Calu3 (cell line): Measurements from ENCODE around the gene BCL2L13. TPM values are rescaled to one million over a fixed set of nuclear protein-coding genes. Genes with fewer than 3 reads are reported as not detected.
A peak's percentile ranks its signal among the peaks of the same experiment; 100 is the strongest.

Experiments
- BruUV-seq: library from RNA; stranded (reverse); fragments of 400-500 nt; replicated peaks from 2 replicates; lab custom pipeline; 2021; lab: Mats Ljungman, UMichigan
- CTCF ChIA-PET: fragments of 300-600 bp; sonication (Branson Sonifier 250); formaldehyde crosslinking; loops from one replicate; lab custom pipeline; 2022; ENCODE audit warnings: antibody characterized with exemption; lab: Charles Lee
- DNase-seq: peaks from one replicate; pipeline ENCODE4 v3.0.0; 2022
- H3K27ac Mint-ChIP-seq: one replicate; pipeline ENCODE4 v1.8.0; 2022; ENCODE audit warnings: mixed read lengths; ENCODE audit not compliant: unreplicated experiment
- H3K27me3 Mint-ChIP-seq: one replicate; pipeline ENCODE4 v1.8.0; 2022; ENCODE audit warnings: mixed read lengths; ENCODE audit not compliant: unreplicated experiment
- H3K36me3 Mint-ChIP-seq: one replicate; pipeline ENCODE4 v1.8.0; 2022; ENCODE audit warnings: mild to moderate bottlenecking, moderate library complexity, mixed read lengths; ENCODE audit not compliant: insufficient read depth, unreplicated experiment
- H3K4me1 Mint-ChIP-seq: one replicate; pipeline ENCODE4 v1.8.0; 2022; ENCODE audit warnings: mild to moderate bottlenecking, low read depth, mixed read lengths; ENCODE audit not compliant: unreplicated experiment
- H3K4me3 Mint-ChIP-seq: one replicate; pipeline ENCODE4 v1.8.0; 2022; ENCODE audit warnings: mild to moderate bottlenecking, low read depth, moderate library complexity, mixed read lengths; ENCODE audit not compliant: unreplicated experiment
- H3K9me3 Mint-ChIP-seq: one replicate; pipeline ENCODE4 v1.8.0; 2022; ENCODE audit warnings: low read depth, mixed read lengths; ENCODE audit not compliant: unreplicated experiment
- CTCF ChIP-seq: fragments of 200-600 bp; IDR thresholded peaks from one replicate; pipeline ENCODE4 v1.8.0; 2022; ENCODE audit warnings: antibody characterized with exemption; ENCODE audit not compliant: unreplicated experiment
- intact Hi-C: fragments of 100-400 bp; cut with micrococcal nuclease; formaldehyde crosslinking; loops from one replicate; pipeline ENCODE4 v1.10.0; 2022; ENCODE audit not compliant: unreplicated experiment
- total RNA-seq: library from RNA; stranded (reverse); gene quantifications from 2 replicates; pipeline ENCODE4 v1.2.3, GENCODE V29; 2022

BCL2L13 gene
- total RNA-seq, 1 experiment from 2014 or later, result 49.3 TPM

DNA sequence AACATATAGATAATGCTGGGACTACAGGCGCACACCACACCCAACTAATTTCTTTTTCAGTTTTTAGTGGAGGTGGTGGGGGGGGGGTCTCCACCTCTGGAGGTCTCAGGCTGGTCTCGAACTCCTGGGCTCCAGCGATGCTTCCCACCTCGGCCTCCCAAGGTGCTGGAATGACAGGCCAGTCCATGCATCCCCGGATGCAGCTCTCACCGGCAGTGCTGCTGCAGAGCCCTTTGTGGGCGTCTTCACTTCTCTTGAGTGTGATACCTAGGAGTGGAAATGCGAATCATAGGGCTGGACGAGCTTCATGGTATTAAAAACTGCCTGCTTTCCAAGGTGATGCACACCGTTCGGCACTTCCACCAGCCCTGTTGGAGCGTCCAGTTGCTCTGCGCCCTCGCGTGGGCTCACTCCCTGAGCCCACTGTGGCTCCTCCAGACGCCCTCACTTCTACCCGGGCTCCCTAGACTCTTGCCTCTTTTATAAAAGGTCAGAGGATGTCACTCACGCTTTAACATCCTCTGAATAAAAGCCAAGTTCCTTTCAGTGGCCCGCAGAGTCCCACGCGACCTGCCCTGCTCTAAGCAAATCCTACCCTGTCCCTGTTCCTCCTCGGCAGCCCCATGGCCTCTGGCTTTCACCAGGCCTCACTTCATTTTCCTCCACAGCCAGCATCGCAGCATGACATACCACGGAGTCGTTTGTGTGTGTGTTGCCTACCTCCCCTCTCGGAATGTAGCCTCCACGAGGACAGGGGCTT is 136.5 kb downstream of the BCL2L13 start:
- CTCF ChIA-PET, result interaction anchor here (3.5 kb wide), 1 partner anchor 11 kb away, joined by 23 read pairs; no protein-coding TSS in a partner anchor
- H3K9me3 Mint-ChIP-seq, result no peaks in the 10 kb centered on the region
- no peak for DNase-seq
- H3K4me3 Mint-ChIP-seq, result peak overlapping the region; percentile 91
- peaks cover 40% of the 10 kb centered on the region for H3K36me3 Mint-ChIP-seq
- peaks cover 28% of the 10 kb centered on the region for H3K4me1 Mint-ChIP-seq
- intact Hi-C loops, result no loop called here
- TF ChIP-seq CTCF, result no peak
- H3K27me3 Mint-ChIP-seq, result no peaks in the 10 kb centered on the region
- H3K27ac Mint-ChIP-seq, result no peak overlapping the region
- BruUV-seq, result no TSS peak

DNA sequence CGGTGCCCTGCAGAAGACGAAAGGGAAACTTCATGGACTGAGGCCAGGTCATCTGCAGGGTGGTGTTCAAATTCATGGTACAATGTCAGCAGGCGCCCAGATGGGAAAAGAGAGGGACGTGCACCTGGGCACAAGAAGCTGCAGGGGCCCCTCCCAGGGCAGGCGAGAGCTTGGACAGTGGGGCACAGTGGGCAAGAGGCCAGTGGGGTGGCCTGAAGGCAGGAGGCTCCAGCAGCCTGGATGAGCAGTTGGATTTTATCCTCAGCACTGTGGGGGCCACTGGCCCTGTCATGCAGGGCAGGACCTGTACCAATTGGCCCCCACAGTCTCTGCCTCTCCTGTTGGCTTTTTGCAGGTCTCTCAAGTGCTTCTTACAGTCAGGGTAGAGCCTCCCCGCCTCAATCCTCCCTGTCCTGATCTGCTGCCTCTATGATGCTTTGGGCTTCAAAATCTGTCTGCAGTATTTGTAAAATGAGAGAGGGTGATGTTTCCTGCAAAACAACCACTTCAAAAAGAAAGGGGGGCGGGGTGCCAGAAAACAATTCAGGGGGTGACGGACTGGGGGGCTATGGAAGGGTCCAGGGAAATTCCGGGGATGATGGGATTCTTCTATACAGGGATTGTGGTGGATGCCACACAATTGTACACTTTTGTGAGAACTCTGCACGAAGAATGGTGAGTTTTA is 137.4 kb downstream of the BCL2L13 start:
- Mint-ChIP-seq H3K36me3 (peaks cover 36% of the 10 kb centered on the region), H3K4me1 (peaks cover 26% of the 10 kb centered on the region), H3K9me3 (no peaks in the 10 kb centered on the region), H3K4me3 (peak overlapping the region; percentile 91), H3K27me3 (no peaks in the 10 kb centered on the region), H3K27ac (no peak overlapping the region)
- intact Hi-C loops, result no loop called here
- CTCF ChIA-PET, result no interaction called here
- no peak for TF ChIP-seq CTCF
- no TSS peak for BruUV-seq
- no peak for DNase-seq

DNA sequence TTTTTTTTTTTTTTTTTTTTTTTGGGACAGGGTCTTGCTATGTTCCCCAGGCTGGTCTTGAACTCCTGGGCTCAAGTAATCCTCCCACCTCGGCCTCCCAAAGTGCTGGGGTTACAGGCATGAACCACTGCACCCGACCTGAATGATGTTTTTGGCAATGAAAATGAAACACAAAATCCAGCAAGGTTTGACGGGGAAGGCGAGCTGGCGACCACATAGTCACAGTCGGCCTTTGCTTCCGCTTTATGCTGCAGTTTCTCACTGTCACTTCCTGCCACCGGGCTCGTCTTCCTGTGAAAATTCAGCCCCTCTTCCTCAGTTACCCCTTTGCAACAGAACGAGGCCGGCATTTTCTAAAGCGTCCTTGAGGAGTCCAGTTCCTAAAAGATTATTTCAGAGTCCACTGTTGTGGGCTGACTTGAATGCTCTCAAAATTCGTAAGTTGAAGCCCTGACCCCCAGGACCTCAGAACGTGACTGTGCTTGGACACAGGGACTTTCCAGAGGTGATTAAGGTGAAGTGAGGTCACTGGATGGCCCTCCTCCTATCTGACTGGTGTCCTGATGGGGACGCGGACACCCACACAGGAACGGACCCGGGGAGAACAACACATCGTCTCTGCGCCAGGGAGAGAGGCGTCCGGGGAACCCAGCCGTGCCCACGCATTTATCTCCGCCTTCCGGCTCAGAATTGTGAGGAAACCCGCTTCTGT is 138.6 kb downstream of the BCL2L13 start:
- Mint-ChIP-seq H3K36me3 (peaks cover 24% of the 10 kb centered on the region), H3K27ac (no peak overlapping the region), H3K4me3 (no peak overlapping the region), H3K4me1 (peaks cover 27% of the 10 kb centered on the region), H3K27me3 (no peaks in the 10 kb centered on the region), H3K9me3 (no peaks in the 10 kb centered on the region)
- no peak for TF ChIP-seq CTCF
- no peak for DNase-seq
- no TSS peak for BruUV-seq
- intact Hi-C loops, result no loop called here
- CTCF ChIA-PET, result no interaction called here

GRCh38 chr22:17777717-17778044 is 139.1 kb downstream of the BCL2L13 start:
- H3K4me3 Mint-ChIP-seq, result no peak overlapping the region
- H3K27ac Mint-ChIP-seq, result no peak overlapping the region
- no peaks in the 10 kb centered on the region for H3K27me3 Mint-ChIP-seq
- CTCF ChIA-PET, result interaction anchor here (0.6 kb wide), 1 partner anchor 36 kb away, joined by 3 read pairs; no protein-coding TSS in a partner anchor
- no peak for DNase-seq
- H3K4me1 Mint-ChIP-seq, result peaks cover 27% of the 10 kb centered on the region
- intact Hi-C loops, result no loop called here
- H3K9me3 Mint-ChIP-seq, result no peaks in the 10 kb centered on the region
- H3K36me3 Mint-ChIP-seq, result peaks cover 18% of the 10 kb centered on the region
- no TSS peak for BruUV-seq
- TF ChIP-seq CTCF, result no peak
